Stimulated activated CD4-positive, alpha-beta T cell treated with anti-CD3 and anti-CD28 coated beads, Interleukin-12 subunit alpha, Interleukin-12 subunit beta, amount 100 ng/mL, for 48 hours (primary cell): ENCODE results near the gene SHB.
"Not testable (repeated sequence)": the region's sequence is repeated elsewhere in the genome, so short reads cannot be mapped to it uniquely, and the experiment has no call there.

ENCODE experiments used
- DNase-seq, 3 donors: peaks; one replicate each; pipeline ENCODE4 v3.0.0-alpha.2; 2020; ENCODE audit warnings: low read depth in 2 of 3, low spot score in 1 of 3

The SHB gene

GRCh38 chr9:38064842-38065368 is 4.1 kb downstream of the SHB start:
- DNase-seq: no peak

GRCh38 chr9:38063363-38063707 is 5.7 kb downstream of the SHB start:
- no peak for DNase-seq

GRCh38 chr9:38062498-38063362 is 6.3 kb downstream of the SHB start:
- DNase-seq: no peak

GRCh38 chr9:38062106-38062497 is 6.9 kb downstream of the SHB start:
- no peak for DNase-seq

- DNase-seq: no peak
Measured at GRCh38 chr9:38061326-38061977, 7.6 kb downstream of the SHB start.

GRCh38 chr9:38060681-38061080 is 8.3 kb downstream of the SHB start:
- no peak for DNase-seq

GRCh38 chr9:38059233-38059936 is 9.6 kb downstream of the SHB start:
- DNase-seq: no peak

GRCh38 chr9:38058452-38059232 is 10.4 kb downstream of the SHB start:
- DNase-seq: no peak

- DNase-seq: no peak
Measured at GRCh38 chr9:38057416-38058195, 11.4 kb downstream of the SHB start.

- no peak for DNase-seq
Measured at GRCh38 chr9:38054653-38055052, 14.4 kb downstream of the SHB start.

- DNase-seq: no peak
Measured at GRCh38 chr9:38053697-38054461, 15.1 kb downstream of the SHB start.

GRCh38 chr9:38051780-38052546 is 17.1 kb downstream of the SHB start:
- DNase-seq: no peak

GRCh38 chr9:38048316-38048969 is 20.6 kb downstream of the SHB start:
- no peak for DNase-seq

GRCh38 chr9:38047301-38048251 is 21.5 kb downstream of the SHB start:
- DNase-seq: no peak

- no peak for DNase-seq
Measured at GRCh38 chr9:38046661-38047300, 22.2 kb downstream of the SHB start.

- not testable (repeated sequence) for DNase-seq
Measured at GRCh38 chr9:38045939-38046338, 23.1 kb downstream of the SHB start.

GRCh38 chr9:38044706-38045105 is 24.3 kb downstream of the SHB start:
- DNase-seq: no peak
